GM19240 (cell line): ENCODE results near the gene TNRC18.
"Not testable (repeated sequence)": the region's sequence is repeated elsewhere in the genome, so short reads cannot be mapped to it uniquely, and the experiment has no call there.

Experiments
- DNase-seq: peaks from one replicate; pipeline ENCODE4 v3.0.0; 2011; ENCODE audit warnings: low spot score; ENCODE audit not compliant: insufficient read length

TNRC18 gene

GRCh38 chr7:5295039-5296014, 128.3 kb downstream of the TNRC18 start:
- DNase-seq = no peak

- DNase-seq = no peak
These were observed 129.3 kb downstream of the TNRC18 start for GRCh38 chr7:5294169-5294987.

GRCh38 chr7:5291711-5292335, 131.8 kb downstream of the TNRC18 start:
- DNase-seq = not testable (repeated sequence)

GRCh38 chr7:5291301-5291700, 132.3 kb downstream of the TNRC18 start:
- DNase-seq = no peak

GRCh38 chr7:5289355-5289754, 134.3 kb downstream of the TNRC18 start:
- DNase-seq = no peak

GRCh38 chr7:5288560-5288959, 135.1 kb downstream of the TNRC18 start:
- DNase-seq = not testable (repeated sequence)

- DNase-seq = no peak
These were observed 135.8 kb downstream of the TNRC18 start for GRCh38 chr7:5287802-5288201.

- DNase-seq = not testable (repeated sequence)
These were observed 136.3 kb downstream of the TNRC18 start for GRCh38 chr7:5287373-5287772.

GRCh38 chr7:5286933-5287332, 136.7 kb downstream of the TNRC18 start:
- DNase-seq = no peak

GRCh38 chr7:5284304-5285281, 139.0 kb downstream of the TNRC18 start:
- peak; percentile 64 for DNase-seq

GRCh38 chr7:5283421-5284303, 140.0 kb downstream of the TNRC18 start:
- no peak for DNase-seq

- no peak for DNase-seq
These were observed 140.9 kb downstream of the TNRC18 start, which contains the start of gene SLC29A4 for GRCh38 chr7:5282543-5283316. SLC29A4 (plus strand) TSS chr7:5282943; CDS start chr7:5287817, 4,874 bp downstream.

GRCh38 chr7:5281598-5282500, 141.8 kb downstream of the TNRC18 start:
- not testable (repeated sequence) for DNase-seq

- no peak for DNase-seq
These were observed 143.9 kb downstream of the TNRC18 start for GRCh38 chr7:5279734-5280133.

- DNase-seq = no peak
These were observed 144.9 kb downstream of the TNRC18 start for GRCh38 chr7:5278766-5279165.

GRCh38 chr7:5276611-5277010, 147.0 kb downstream of the TNRC18 start:
- no peak for DNase-seq

GRCh38 chr7:5276123-5276522, 147.5 kb downstream of the TNRC18 start:
- DNase-seq = not testable (repeated sequence)
